NB4 (cell line): ENCODE data around the gene SERPINA6.
"Not testable (repeated sequence)": the region's sequence is repeated elsewhere in the genome, so short reads cannot be mapped to it uniquely, and the experiment has no call there.

Experiments used
- CTCF ChIP-seq: IDR thresholded peaks from one replicate; pipeline ENCODE4 v1.5.1; 2012; ENCODE audit warnings: low read depth, low read length
- MAX ChIP-seq: IDR thresholded peaks from 2 replicates; pipeline ENCODE4 v1.6.1; 2011; ENCODE audit warnings: low read depth, low read length
- MYC ChIP-seq: IDR thresholded peaks from 2 replicates; pipeline ENCODE4 v1.6.1; 2011; ENCODE audit warnings: low read depth, low read length
- POLR2A ChIP-seq: IDR thresholded peaks from 2 replicates; pipeline ENCODE4 v1.6.1; 2011; ENCODE audit warnings: mild to moderate bottlenecking; ENCODE audit not compliant: insufficient read length; ENCODE audit errors: extremely low read depth

GRCh38 chr14:94296181-94296545, 27.0 kb downstream of the SERPINA6 start:
- not testable (repeated sequence) for TF ChIP-seq MAX, CTCF, POLR2A, MYC
